SK-N-MC (cell line): ENCODE results near the gene MAGI1.

Experiments
- EZH2 ChIP-seq: fragments of 200-600 bp; sonication (generic); IDR thresholded peaks from one replicate; pipeline ENCODE4 v1.6.1; 2017; ENCODE audit warnings: antibody characterized with exemption
- POLR2AphosphoS5 ChIP-seq: IDR thresholded peaks from 2 replicates; pipeline ENCODE4 v1.6.1; 2012; ENCODE audit warnings: mild to moderate bottlenecking, low read depth, low read length, borderline replicate concordance

GRCh38 chr3:65576966-65577365 is 461.8 kb downstream of the MAGI1 start:
- TF ChIP-seq EZH2 (no peak), POLR2AphosphoS5 (no peak)
